Fibroblast of villous mesenchyme (primary cell): ENCODE measurements around the gene DAPK2. TPM values are rescaled to one million over a fixed set of nuclear protein-coding genes. Genes with fewer than 3 reads are reported as not detected.

Experiments
- DNase-seq: peaks from one replicate; pipeline ENCODE4 v3.0.0-alpha.2; 2010; ENCODE audit warnings: low read depth
- H3K4me3 ChIP-seq: 2 replicates; pipeline ENCODE4 v1.5.1; 2011; ENCODE audit warnings: low read depth, mild to moderate bottlenecking, low read length
- total RNA-seq: library from RNA; depleted of rRNA; stranded (reverse); fragments of >200 nt; gene quantifications from 2 replicates; pipeline ENCODE4 v1.2.3, GENCODE V29; 2012
- TF ChIP-seq, protein P1 (sequence below): IDR thresholded peaks from 2 replicates; pipeline ENCODE4 v1.5.1; 2012; ENCODE audit warnings: low read depth, mild to moderate bottlenecking, low read length; ENCODE audit not compliant: insufficient read depth

Gene DAPK2
- total RNA-seq, 1 donor: 8.2 TPM

DNA sequence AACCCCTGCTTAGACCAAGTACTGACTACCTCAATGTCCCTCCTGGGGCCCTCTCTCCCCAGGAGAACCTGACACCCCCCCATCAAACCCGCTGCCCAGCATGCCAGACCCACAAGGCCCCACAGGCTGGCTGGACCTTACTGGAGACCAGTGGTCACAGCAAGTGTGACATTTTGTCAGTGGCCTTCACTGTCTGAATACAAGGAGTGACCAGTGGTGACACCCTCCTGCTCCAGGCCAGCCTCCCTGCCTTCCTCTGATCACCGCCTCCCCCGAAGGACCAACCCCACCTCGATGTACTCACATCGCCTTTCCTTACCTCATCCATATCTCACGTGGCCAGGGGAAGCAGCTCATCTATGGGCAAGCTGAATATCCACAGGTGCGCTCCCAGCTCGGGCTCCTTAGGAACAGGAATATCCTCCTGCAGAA is 150.5 kb downstream of the DAPK2 start:
- no peak overlapping the region for H3K4me3 ChIP-seq
- no peak for DNase-seq
- TF ChIP-seq, protein P1, sequence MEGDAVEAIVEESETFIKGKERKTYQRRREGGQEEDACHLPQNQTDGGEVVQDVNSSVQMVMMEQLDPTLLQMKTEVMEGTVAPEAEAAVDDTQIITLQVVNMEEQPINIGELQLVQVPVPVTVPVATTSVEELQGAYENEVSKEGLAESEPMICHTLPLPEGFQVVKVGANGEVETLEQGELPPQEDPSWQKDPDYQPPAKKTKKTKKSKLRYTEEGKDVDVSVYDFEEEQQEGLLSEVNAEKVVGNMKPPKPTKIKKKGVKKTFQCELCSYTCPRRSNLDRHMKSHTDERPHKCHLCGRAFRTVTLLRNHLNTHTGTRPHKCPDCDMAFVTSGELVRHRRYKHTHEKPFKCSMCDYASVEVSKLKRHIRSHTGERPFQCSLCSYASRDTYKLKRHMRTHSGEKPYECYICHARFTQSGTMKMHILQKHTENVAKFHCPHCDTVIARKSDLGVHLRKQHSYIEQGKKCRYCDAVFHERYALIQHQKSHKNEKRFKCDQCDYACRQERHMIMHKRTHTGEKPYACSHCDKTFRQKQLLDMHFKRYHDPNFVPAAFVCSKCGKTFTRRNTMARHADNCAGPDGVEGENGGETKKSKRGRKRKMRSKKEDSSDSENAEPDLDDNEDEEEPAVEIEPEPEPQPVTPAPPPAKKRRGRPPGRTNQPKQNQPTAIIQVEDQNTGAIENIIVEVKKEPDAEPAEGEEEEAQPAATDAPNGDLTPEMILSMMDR: no peak

DNA sequence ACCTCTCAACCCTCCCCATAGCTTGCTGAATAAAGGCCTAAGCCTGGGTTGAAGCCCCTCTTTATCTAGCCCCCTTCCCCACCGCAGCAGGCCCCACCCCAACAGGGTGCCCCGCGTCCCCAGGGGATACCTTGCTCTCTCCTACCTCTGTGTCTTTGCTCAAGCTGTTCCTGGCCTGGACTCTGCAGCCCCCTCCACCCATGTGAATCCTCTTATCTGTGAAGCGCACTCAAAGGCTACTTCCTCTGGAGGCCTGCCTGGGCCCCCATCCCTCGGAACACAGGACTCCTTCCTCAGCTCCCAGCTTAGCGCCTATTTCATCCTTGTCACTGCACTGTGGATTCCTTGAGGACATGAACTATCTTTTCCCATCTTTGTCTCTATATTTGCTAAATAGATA is 151.1 kb downstream of the DAPK2 start:
- TF ChIP-seq, protein P1: no peak
- no peak for DNase-seq
- no peak overlapping the region for H3K4me3 ChIP-seq

DNA sequence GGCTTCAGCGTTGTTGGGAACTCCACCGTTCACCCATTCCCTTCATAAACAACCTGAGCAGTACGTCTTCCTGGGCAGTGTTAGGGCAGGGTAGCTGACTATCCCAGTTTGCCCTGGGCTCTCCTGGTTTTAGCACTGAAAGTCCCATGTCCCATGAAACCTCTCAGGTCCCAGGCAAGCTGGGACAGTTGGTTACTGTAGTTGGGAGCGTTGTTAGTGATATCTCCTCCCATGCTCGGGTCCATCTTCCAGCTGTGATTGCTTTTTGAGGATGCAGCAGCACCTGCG is 151.7 kb downstream of the DAPK2 start:
- TF ChIP-seq, protein P1: no peak
- DNase-seq: no peak
- H3K4me3 ChIP-seq: no peak overlapping the region

DNA sequence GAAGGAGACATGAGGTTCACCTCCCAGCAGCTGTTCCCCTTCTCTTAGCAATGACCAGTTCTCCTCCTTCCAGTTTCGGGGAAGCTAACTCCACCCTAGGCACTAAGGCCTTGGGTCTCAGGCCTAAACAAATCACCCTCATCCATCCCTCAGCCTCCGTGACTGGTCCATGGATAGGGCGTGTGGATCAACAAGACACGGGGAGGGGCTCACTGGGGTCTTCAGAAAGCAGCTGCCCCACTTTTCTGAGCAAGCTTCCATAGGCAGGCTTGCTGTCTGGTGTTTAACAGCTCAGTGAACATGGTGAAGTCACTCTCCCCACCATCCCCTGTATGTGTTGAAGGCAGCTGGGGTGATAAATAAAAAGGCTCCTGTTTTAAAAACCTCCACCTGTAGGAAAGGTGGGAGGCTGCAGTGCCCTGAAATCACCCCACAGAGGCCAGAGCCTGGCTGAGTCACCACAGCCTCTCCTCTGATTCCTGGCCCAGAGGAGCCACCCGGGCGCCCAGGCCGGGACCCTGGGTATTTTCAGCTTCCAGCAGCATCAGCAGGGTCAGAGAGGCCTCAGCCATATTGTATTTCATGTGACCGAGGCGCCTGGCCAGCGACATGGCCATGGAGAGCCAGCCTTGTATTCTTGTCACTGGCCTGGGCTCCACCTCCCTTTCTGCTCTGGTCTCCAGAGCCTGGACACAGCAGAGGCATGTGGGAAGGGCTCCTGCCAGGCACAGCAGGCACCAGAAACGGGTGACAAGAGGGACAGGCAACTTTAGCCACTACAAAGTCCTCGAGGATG is 152.2 kb downstream of the DAPK2 start:
- DNase-seq: no peak
- H3K4me3 ChIP-seq: no peak overlapping the region
- TF ChIP-seq, protein P1: no peak

DNA sequence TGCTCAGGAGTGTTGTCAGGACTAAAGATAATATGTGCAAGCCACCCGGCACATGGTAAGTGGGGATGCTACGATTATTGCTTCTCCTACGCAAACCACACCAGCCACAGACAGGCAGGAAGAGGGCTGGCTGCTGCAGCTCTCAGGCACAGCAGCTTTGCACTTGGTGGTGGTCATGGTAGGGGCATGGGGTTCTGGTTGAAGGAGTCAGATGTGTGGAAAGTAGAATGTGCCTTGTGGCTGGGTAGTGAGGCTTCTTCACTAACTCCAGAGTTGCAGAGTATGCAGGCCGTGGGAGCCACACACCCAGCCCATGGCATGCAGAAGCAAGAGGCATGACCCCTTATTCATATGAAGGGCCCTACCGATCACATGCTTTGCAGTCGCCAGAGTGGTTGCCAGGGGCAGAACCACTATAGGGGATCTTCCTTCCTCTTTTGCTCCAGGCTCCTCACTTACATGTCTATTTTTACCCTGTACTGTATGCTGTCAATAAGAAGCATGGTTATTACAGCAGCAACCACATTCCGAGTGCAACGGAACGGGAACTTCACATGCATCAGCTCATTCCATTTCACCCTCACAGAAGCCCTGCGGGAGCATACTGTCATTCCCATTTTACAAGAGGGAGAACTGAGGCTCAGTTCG is 153.4 kb downstream of the DAPK2 start:
- TF ChIP-seq, protein P1: no peak
- no peak overlapping the region for H3K4me3 ChIP-seq
- DNase-seq: no peak

DNA sequence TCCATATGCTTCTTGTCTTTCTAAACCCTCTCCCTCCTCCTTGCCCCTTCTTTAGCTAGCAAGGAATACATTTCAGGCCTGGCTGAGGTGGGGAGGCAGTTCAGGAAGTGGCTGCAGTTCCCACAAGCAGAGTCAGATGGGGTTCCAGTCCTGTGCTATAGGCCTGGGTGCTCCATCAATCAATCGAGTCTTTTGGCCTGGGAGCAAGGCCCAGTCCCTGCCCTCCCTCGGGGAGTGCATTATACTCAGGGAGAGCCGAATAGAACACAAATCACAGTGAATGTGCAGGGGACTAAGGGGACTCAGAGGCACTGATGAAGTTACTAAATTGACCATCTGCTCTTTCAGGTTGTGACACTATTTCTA is 154.5 kb downstream of the DAPK2 start:
- DNase-seq: no peak
- TF ChIP-seq, protein P1: no peak
- H3K4me3 ChIP-seq: no peak overlapping the region
